ENCODE measurements around the gene RNF26. TPM values are rescaled to one million over a fixed set of nuclear protein-coding genes. Genes with fewer than 3 reads are reported as not detected.

RNF26 gene
- total and polyA plus RNA-seq, 2 donors (not counting 3 experiments of a cell fraction or from before 2014, with no cell fraction given): 40.1 to 43.8 TPM

DNA sequence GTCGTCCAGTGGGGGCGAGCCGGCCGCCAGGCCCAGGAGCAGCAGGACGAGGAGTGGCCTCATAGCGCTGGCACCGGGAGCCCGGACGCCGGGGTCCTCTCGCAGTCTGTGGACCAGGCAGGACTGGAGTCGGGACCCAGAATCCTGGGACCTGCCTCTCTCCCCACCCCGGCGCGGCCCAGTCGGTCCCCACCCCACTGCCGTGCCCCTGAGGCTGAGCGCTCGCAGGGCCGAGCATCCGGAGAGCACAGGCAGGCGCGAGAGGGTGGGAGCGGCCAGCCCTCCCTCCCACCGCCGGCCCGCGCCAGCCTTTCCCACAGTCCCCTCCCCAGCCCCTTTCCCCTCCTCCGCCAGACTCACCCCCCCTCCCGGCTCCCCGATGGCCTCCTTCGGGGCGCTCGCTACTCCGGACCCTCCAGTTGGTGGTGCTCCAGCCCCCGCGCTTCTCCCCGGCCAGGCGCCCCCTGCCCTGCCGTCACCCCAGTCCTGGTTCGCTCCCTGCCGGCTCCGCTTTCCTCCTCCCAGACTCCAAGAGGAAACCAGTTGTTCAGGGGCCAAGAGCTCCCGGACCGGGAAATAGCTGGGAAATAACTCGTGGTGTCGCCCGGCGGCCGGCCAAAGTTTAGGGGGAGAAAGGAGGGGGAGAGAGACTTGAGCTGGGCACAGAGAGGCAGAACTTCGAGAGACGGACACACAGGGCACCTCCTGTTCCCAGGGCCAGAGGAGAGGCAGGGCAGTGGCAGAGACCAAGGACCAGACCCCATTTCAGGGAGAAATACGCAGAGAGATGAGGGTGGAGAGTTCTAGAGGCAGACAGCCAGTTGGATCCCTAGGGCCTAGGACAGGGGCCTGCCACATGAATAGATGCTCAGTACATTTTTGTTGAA is 6.3 kb downstream of the RNF26 start, which contains the start of gene C1QTNF5:
Gene C1QTNF5, minus strand, starts transcription at position 549 of the 887 bp plus-strand sequence. Its CDS starts 486 bp downstream, at position 63.
- H4K20me1 ChIP-seq (replicated peaks; ENCODE audit: control insufficient read depth, extremely low read depth, insufficient read depth, low read length): no peaks in the 10 kb centered on the region
- dilution Hi-C loops (cut with MboI; ENCODE audit: extremely low pct_ligation_motif_present, low sequenced_read_pairs): no loop called here
- peaks cover 31% of the 10 kb centered on the region for H3K4me1 ChIP-seq (ENCODE audit: control insufficient read depth, extremely low read depth, insufficient read depth, low read length)
- H3K9ac ChIP-seq (replicated peaks; ENCODE audit: extremely low read depth, insufficient read depth, low read length): peak within 1 kb of the TSS; percentile 75
- intact Hi-C loops (cut with micrococcal nuclease): loop anchor here (1.0 kb wide), 3 partner anchors 16 to 134 kb away; no protein-coding TSS in a partner anchor
- TF ChIP-seq GATA2 (IDR thresholded peaks at IDR 0.05; ENCODE audit: insufficient read depth, insufficient read length, low read depth, low read length): no peak
- TF ChIP-seq, protein P1, sequence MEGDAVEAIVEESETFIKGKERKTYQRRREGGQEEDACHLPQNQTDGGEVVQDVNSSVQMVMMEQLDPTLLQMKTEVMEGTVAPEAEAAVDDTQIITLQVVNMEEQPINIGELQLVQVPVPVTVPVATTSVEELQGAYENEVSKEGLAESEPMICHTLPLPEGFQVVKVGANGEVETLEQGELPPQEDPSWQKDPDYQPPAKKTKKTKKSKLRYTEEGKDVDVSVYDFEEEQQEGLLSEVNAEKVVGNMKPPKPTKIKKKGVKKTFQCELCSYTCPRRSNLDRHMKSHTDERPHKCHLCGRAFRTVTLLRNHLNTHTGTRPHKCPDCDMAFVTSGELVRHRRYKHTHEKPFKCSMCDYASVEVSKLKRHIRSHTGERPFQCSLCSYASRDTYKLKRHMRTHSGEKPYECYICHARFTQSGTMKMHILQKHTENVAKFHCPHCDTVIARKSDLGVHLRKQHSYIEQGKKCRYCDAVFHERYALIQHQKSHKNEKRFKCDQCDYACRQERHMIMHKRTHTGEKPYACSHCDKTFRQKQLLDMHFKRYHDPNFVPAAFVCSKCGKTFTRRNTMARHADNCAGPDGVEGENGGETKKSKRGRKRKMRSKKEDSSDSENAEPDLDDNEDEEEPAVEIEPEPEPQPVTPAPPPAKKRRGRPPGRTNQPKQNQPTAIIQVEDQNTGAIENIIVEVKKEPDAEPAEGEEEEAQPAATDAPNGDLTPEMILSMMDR (IDR thresholded peaks at IDR 0.05; ENCODE audit: extremely low read depth in 1 of 2, insufficient read depth in 1 of 2, low read depth in 1 of 2, low read length in 2 of 2): no peak
- no peak for TF ChIP-seq FOS (IDR thresholded peaks at IDR 0.05; ENCODE audit: borderline replicate concordance, insufficient read depth, low read length)
- TF ChIP-seq POLR2AphosphoS5 (IDR thresholded peaks at IDR 0.05; ENCODE audit: insufficient read depth, low read depth, low read length): peak; percentile 34
- peak; percentile 98 for FAIRE-seq
- no peaks in the 10 kb centered on the region for H3K27me3 ChIP-seq (ENCODE audit: control insufficient read depth in 2 of 2, insufficient read depth in 2 of 2, low read length in 2 of 2)
- H2AFZ ChIP-seq (ENCODE audit: low read depth, low read length): peak within 1 kb of the TSS; percentile 14
- ChIA-PET CTCF (interaction anchor here (0.6 to 6.3 kb wide), 27 partner anchors 8 to 768 kb away, joined by 3 to 301 read pairs (median 6); partner anchors contain the start of genes ABCG4, CBL, CENATAC and DPAGT1), POLR2A (interaction anchor here (0.6 to 1.6 kb wide), 6 partner anchors 15 to 293 kb away, joined by 3 to 12 read pairs (median 6); no protein-coding TSS in a partner anchor)
- peaks cover 13% of the 10 kb centered on the region for H3K79me2 ChIP-seq (ENCODE audit: control insufficient read depth, insufficient read depth, low read length)
- peak within 1 kb of the TSS; percentile 64 for H3K4me2 ChIP-seq (ENCODE audit: insufficient read depth, low read length)
- peak within 1 kb of the TSS; percentile 67 for H3K27ac ChIP-seq (ENCODE audit: insufficient read depth, low read depth, low read length)
- H3K4me3 ChIP-seq (replicated peaks in 1 of 3; ENCODE audit: insufficient read depth in 1 of 3, low read depth in 1 of 3, low read length in 3 of 3): peak within 1 kb of the TSS; percentile 41 to 90 (median 65)
- peak; percentile 95 for DNase-seq (ENCODE audit: low read depth, low spot score)
- no peaks in the 10 kb centered on the region for H3K9me3 ChIP-seq (replicated peaks; ENCODE audit: control insufficient read depth, insufficient read depth, low read length)
- no TSS peak for BruUV-seq (replicated peaks)
- H3K9me1 ChIP-seq (replicated peaks; ENCODE audit: control insufficient read depth, extremely low read depth, insufficient read depth, low read length): no peaks in the 10 kb centered on the region
- H3K36me3 ChIP-seq (ENCODE audit: control insufficient read depth in 2 of 2, extremely low read depth in 1 of 2, insufficient read depth in 2 of 2, low read length in 2 of 2): peaks cover 0 to 2% of the 10 kb centered on the region in 2 experiments
